HepG2 (cell line): ENCODE results near the gene NIPAL3. TPM values are rescaled to one million over a fixed set of nuclear protein-coding genes. Genes with fewer than 3 reads are reported as not detected.

Experiments
- ATAC-seq: fragments of 200-7000 bp; cut with Tn5 transposase; 3 replicates; pipeline ENCODE4 v1.9.1; 2020; ENCODE audit warnings: mild to moderate bottlenecking, moderate library complexity
- BruUV-seq: library from RNA; stranded (reverse); fragments of 400-500 nt; replicated peaks from 2 replicates; lab custom pipeline; 2021; lab: Mats Ljungman, UMichigan
- CTCF ChIA-PET: fragments of 300-600 bp; formaldehyde crosslinking; extraction: SDS; loops from one replicate; lab custom pipeline; 2021; ENCODE audit warnings: low total read pairs, inconsistent platforms, low intra/inter-chr PET ratio; lab: Yijun Ruan, JAX
- POLR2A ChIA-PET: fragments of 350-600 bp; sonication (Branson Sonifier 250); formaldehyde crosslinking; loops from one replicate; lab custom pipeline; 2020; ENCODE audit warnings: antibody characterized with exemption, inconsistent platforms; lab: Yijun Ruan, JAX
- DNase-seq: peaks from one replicate; pipeline ENCODE4 v3.0.0-alpha.2; 2015; ENCODE audit warnings: low spot score
- FAIRE-seq: peaks from 3 replicates; lab custom pipeline; 2011; peaks lifted over from hg19 to GRCh38; lab: Jason Lieb, UNC
- H2AFZ ChIP-seq: one replicate; pipeline ENCODE4 v1.6.1; 2011; ENCODE audit warnings: low read length, inconsistent platforms
- H3K27ac ChIP-seq: fragments of 300-600 bp; 3 replicates; pipeline ENCODE4 v1.8.0; 2011; ENCODE audit warnings: mixed run types, mild to moderate bottlenecking, mixed read lengths, low read length, inconsistent platforms; ENCODE audit not compliant: insufficient read depth; ENCODE audit errors: extremely low read length
- H3K27me3 ChIP-seq, 2 experiments: fragments of 200-600 bp in 1 of 2; 2 replicates in 1 of 2; 3 replicates in 1 of 2; pipeline versions ENCODE4 v1.6.0 to v1.8.0; 2011; ENCODE audit warnings: low read length in 2 of 2, mild to moderate bottlenecking in 2 of 2, moderate library complexity in 2 of 2, inconsistent platforms in 1 of 2; ENCODE audit not compliant: insufficient read depth in 2 of 2, control insufficient read depth in 1 of 2
- H3K36me3 ChIP-seq, 2 experiments: fragments of 200-600 bp in 1 of 2; replicated peaks in 1 of 2; 2 replicates in 1 of 2; 3 replicates in 1 of 2; pipeline versions ENCODE4 v1.5.1 to v1.8.0; 2011; ENCODE audit warnings: low read length in 2 of 2, inconsistent platforms in 1 of 2; ENCODE audit not compliant: insufficient read depth in 2 of 2, control insufficient read depth in 1 of 2
- H3K4me1 ChIP-seq: 2 replicates; pipeline ENCODE4 v1.5.1; 2012; ENCODE audit warnings: low read length, inconsistent platforms; ENCODE audit not compliant: insufficient read depth
- H3K4me2 ChIP-seq: 2 replicates; pipeline ENCODE4 v1.6.0; 2011; ENCODE audit warnings: low read depth, low read length, inconsistent platforms
- H3K4me3 ChIP-seq, 3 experiments: fragments of 200-600 bp in 1 of 3; sonication (generic), shearing (Covaris generic) in 1 of 3; replicated peaks in 1 of 3; 2 replicates each; pipeline ENCODE4 v1.5.1; 2011 to 2016; ENCODE audit warnings: low read length in 3 of 3, inconsistent platforms in 2 of 3, low read depth in 2 of 3, mild to moderate bottlenecking in 2 of 3, control low read depth in 1 of 3, mixed read lengths in 1 of 3; ENCODE audit not compliant: insufficient read depth in 1 of 3
- H3K79me2 ChIP-seq: one replicate; pipeline ENCODE4 v1.6.1; 2011; ENCODE audit warnings: low read length, inconsistent platforms; ENCODE audit not compliant: insufficient read depth
- H3K9ac ChIP-seq: 2 replicates; pipeline ENCODE4 v1.6.0; 2011; ENCODE audit warnings: mild to moderate bottlenecking, low read depth, low read length, inconsistent platforms; ENCODE audit not compliant: insufficient read depth
- H3K9me3 ChIP-seq: 2 replicates; pipeline ENCODE4 v1.5.1; 2012; ENCODE audit warnings: mild to moderate bottlenecking, low read length
- H4K20me1 ChIP-seq: 2 replicates; pipeline ENCODE4 v1.6.0; 2011; ENCODE audit warnings: inconsistent platforms, mild to moderate bottlenecking, low read length, moderate library complexity; ENCODE audit not compliant: insufficient read depth
- NFATC3 ChIP-seq: sonication (generic); formaldehyde crosslinking; IDR thresholded peaks from 2 replicates; pipeline ENCODE4 v1.5.1; 2020; ENCODE audit warnings: mild to moderate bottlenecking, missing genetic modification reagents
- PRDM10 ChIP-seq: sonication (generic); formaldehyde crosslinking; IDR thresholded peaks from 2 replicates; pipeline ENCODE4 v1.4.0; 2020; ENCODE audit warnings: low read depth, missing genetic modification reagents
- RELA ChIP-seq: sonication (generic); formaldehyde crosslinking; IDR thresholded peaks from 2 replicates; pipeline ENCODE4 v1.4.0; 2020; ENCODE audit warnings: missing genetic modification reagents
- SMAD9 ChIP-seq: sonication (generic); formaldehyde crosslinking; IDR thresholded peaks from 2 replicates; pipeline ENCODE4 v1.5.1; 2020; ENCODE audit warnings: mild to moderate bottlenecking, missing genetic modification reagents
- ZNF619 ChIP-seq: sonication (generic); formaldehyde crosslinking; IDR thresholded peaks from 2 replicates; pipeline ENCODE4 v1.4.0; 2020; ENCODE audit warnings: mild to moderate bottlenecking, missing genetic modification reagents
- ZNF878 ChIP-seq: sonication (generic); formaldehyde crosslinking; IDR thresholded peaks from 2 replicates; pipeline ENCODE4 v1.8.1; 2023; ENCODE audit warnings: mild to moderate bottlenecking, missing genetic modification reagents, moderate library complexity
- WGBS: methylation state at CpG from one replicate; pipeline ENCODE4 v1.1.6; 2017; ENCODE audit warnings: low lambda C conversion rate; 5-methylcytosine and 5-hydroxymethylcytosine counted together
- in situ Hi-C: cut with HindIII; loops from 2 replicates; pipeline ENCODE4 v1.10.0; 2017; ENCODE audit warnings: low pct_unique_long_range_greater_than_20kb; ENCODE audit not compliant: extremely low pct_ligation_motif_present
- intact Hi-C: fragments of 100-400 bp; cut with micrococcal nuclease; formaldehyde crosslinking; loops from one replicate; pipeline ENCODE4 v1.10.0; 2022; ENCODE audit not compliant: unreplicated experiment
- polyA plus RNA-seq, 8 experiments: library from polyadenylated mRNA; depleted of rRNA in 3 of 8; stranded (reverse) in 7 of 8; unstranded in 1 of 8; fragments of >200 nt; fragmentation: Illumina TruSeq in 4 of 8; extraction: Trizol in 4 of 8; gene quantifications; 2 replicates each; pipeline versions ENCODE4 v1.2.1 to v1.2.3, GENCODE V29; 2011 to 2016; ENCODE audit warnings: low read depth in 4 of 8, missing spikeins in 1 of 8, mixed read lengths in 1 of 8; ENCODE audit not compliant: insufficient read depth in 1 of 8
- total RNA-seq, 5 experiments: library from RNA; depleted of rRNA; stranded (reverse); fragments of >200 nt; fragmentation: Illumina TruSeq; extraction: Trizol; gene quantifications; 2 replicates each; pipeline ENCODE4 v1.2.3, GENCODE V29; 2016; ENCODE audit warnings: low read depth in 1 of 5
- TF ChIP-seq, protein P1 (sequence below): sonication (generic); formaldehyde crosslinking; IDR thresholded peaks from 2 replicates; pipeline ENCODE4 v1.9.0; 2021; ENCODE audit warnings: missing genetic modification reagents, borderline replicate concordance
- TF ChIP-seq, protein P2 (sequence below): sonication (generic); formaldehyde crosslinking; IDR thresholded peaks from 2 replicates; pipeline ENCODE4 v1.4.0; 2020; ENCODE audit warnings: missing genetic modification reagents, mild to moderate bottlenecking, borderline replicate concordance

Gene NIPAL3
- total and polyA plus RNA-seq, 2 of the 13 experiments (the other 11 are each of a cell fraction or from before 2014, with no cell fraction given): 5.6 to 8.6 TPM

- peaks cover 5% of the 10 kb centered on the region; the same call in 1 of the 2 replicates for H3K4me1 ChIP-seq
- H3K27me3 ChIP-seq: no peaks in the 10 kb centered on the region
- WGBS: 100% methylated on average over 1 of the region's 2 CpGs
- BruUV-seq: no TSS peak
- ChIA-PET POLR2A (interaction anchor here (0.5 kb wide), 1 partner anchor 713 kb away, joined by 3 read pairs; no protein-coding TSS in a partner anchor), CTCF (no interaction called here)
- no peak for FAIRE-seq
- intact Hi-C loops (no loop called here), in situ Hi-C loops (no loop called here)
- no peak overlapping the region for H3K9ac ChIP-seq
- no peak for DNase-seq
- H3K36me3 ChIP-seq: no peaks in the 10 kb centered on the region
- no peaks in the 10 kb centered on the region for H4K20me1 ChIP-seq
- no peaks in the 10 kb centered on the region for H3K79me2 ChIP-seq
- no peak overlapping the region for H3K27ac ChIP-seq
- no peak overlapping the region for H2AFZ ChIP-seq
- no peaks in the 10 kb centered on the region for H3K9me3 ChIP-seq
- TF ChIP-seq, protein P1, sequence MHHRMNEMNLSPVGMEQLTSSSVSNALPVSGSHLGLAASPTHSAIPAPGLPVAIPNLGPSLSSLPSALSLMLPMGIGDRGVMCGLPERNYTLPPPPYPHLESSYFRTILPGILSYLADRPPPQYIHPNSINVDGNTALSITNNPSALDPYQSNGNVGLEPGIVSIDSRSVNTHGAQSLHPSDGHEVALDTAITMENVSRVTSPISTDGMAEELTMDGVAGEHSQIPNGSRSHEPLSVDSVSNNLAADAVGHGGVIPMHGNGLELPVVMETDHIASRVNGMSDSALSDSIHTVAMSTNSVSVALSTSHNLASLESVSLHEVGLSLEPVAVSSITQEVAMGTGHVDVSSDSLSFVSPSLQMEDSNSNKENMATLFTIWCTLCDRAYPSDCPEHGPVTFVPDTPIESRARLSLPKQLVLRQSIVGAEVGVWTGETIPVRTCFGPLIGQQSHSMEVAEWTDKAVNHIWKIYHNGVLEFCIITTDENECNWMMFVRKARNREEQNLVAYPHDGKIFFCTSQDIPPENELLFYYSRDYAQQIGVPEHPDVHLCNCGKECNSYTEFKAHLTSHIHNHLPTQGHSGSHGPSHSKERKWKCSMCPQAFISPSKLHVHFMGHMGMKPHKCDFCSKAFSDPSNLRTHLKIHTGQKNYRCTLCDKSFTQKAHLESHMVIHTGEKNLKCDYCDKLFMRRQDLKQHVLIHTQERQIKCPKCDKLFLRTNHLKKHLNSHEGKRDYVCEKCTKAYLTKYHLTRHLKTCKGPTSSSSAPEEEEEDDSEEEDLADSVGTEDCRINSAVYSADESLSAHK (CRISPR knock-in tag): no peak
- TF ChIP-seq RELA (CRISPR knock-in tag): no peak
- TF ChIP-seq, protein P2, sequence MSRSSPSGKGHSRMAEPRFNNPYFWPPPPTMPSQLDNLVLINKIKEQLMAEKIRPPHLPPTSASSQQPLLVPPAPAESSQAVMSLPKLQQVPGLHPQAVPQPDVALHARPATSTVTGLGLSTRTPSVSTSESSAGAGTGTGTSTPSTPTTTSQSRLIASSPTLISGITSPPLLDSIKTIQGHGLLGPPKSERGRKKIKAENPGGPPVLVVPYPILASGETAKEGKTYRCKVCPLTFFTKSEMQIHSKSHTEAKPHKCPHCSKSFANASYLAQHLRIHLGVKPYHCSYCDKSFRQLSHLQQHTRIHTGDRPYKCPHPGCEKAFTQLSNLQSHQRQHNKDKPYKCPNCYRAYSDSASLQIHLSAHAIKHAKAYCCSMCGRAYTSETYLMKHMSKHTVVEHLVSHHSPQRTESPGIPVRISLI (CRISPR knock-in tag): no peak
- no peak for TF ChIP-seq PRDM10 (CRISPR knock-in tag)
- TF ChIP-seq ZNF619: no peak
- no peak for TF ChIP-seq ZNF878 (CRISPR knock-in tag)
- no peak for TF ChIP-seq NFATC3 (CRISPR knock-in tag)
- no peak for TF ChIP-seq SMAD9 (CRISPR knock-in tag)
- ATAC-seq: no peak
- H3K4me2 ChIP-seq: no peak overlapping the region
- no peak overlapping the region for H3K4me3 ChIP-seq
These were observed 24.8 kb downstream of the NIPAL3 start for GRCh38 chr1:24440436-24440835.
